Caki2 (cell line): ENCODE results near the gene ARHGAP40. TPM values are rescaled to one million over a fixed set of nuclear protein-coding genes. Genes with fewer than 3 reads are reported as not detected.
A peak's percentile ranks its signal among the peaks of the same experiment; 100 is the strongest.
"Not testable (repeated sequence)": the region's sequence is repeated elsewhere in the genome, so short reads cannot be mapped to it uniquely, and the experiment has no call there.

Experiments used
- DNase-seq: peaks from one replicate; pipeline ENCODE4 v3.0.0-alpha.2; 2015; ENCODE audit warnings: low read depth
- in situ Hi-C: cut with HindIII; loops from 2 replicates; pipeline ENCODE4 v1.10.0; 2016; ENCODE audit warnings: low sequenced_read_pairs, low pct_unique_long_range_greater_than_20kb, mixed read lengths
- total RNA-seq: library from RNA; depleted of rRNA; stranded (reverse); fragments of >200 nt; shearing (Covaris generic); gene quantifications from 2 replicates; pipeline ENCODE4 v1.2.3, GENCODE V29; 2014; ENCODE audit warnings: low replicate concordance

ARHGAP40 gene
- total RNA-seq, 1 experiment from 2014 or later = 3.2 TPM

DNA sequence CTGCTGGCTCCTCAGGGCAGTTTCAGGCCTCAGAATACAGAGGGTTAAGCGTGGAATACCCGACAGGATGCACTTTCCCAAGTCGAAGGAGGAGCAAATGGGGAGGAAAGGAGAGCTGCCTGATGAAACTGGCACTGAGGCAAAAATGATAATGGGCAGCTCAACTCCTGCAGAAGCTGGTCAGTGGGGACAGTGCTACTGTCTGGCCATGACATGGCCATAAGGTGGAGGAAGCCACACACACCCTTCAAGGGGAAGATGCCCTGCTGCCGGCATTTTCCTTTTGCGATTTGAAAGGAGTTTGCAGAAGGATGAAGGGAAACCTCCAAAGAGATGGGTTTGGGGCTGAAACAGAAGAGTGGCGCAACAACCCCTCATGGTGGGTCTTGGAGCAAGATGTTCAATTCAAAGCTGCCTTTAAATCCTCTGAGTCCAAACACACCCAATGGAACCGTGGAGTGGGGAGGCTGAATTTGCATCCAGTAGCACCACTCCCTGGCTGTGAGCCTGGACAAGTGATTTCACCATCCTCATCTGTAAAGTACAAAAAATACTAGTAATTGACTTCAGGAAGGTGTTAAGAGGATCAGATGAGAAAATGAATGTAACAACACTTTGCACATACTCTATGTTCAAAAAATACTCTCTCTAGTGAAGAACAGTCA is 17.4 kb upstream of the ARHGAP40 start:
- no peak for DNase-seq
- in situ Hi-C loops = no loop called here

DNA sequence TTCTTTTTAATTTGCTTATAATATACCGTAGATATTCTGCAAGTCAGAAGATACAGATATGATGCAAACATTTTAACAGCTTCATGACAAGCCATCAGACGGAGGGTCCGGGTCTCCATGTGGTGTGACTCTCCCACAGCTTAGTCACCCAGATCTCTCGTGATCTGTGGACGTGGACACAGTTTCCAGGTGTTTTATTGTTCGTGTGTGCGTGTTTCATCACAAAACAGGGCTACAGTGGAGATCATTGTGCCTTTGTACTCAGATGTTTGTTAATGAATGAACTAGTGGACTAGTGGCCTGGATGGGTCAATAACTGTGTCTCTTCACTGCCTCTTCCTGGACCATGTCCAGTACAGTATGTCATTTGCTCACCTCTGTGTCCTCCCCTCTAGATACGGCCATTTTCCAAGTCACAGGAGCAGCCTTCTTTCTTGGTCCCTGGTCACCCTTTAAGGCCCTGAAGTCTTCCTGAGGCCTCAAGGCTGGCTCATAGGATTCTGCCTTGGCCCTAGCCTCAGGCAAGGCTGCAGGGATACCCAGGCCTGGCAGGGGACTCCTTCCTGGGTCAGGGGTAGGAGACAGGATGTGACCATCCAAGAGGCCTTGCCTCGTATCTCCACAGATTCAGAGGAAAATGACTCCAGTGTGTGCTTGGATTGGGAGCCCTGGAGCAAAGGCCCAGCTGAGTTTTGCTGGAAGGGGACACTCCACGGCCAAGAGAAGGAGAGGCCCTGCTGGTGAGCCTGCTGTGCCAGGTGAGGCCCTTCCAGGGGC is 16.0 kb upstream of the ARHGAP40 start:
- in situ Hi-C loops = no loop called here
- no peak for DNase-seq

DNA sequence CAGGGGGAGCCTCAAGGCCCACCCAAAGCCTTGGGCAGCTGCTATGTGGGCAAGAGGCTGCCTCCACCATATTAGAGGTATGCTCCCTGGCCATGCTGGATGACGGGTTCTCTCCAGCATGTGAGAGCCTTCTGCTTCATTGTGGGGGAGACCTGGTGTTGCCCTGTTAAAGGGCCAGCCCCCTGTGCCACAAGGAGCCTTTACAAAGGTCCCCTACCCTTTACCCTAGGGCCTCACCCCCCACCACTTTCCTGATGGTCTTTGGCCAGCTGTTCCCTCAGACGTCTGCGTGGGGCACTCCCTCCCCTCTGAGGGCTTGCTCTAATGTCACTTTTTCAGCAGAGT is 15.5 kb upstream of the ARHGAP40 start:
- DNase-seq = no peak
- in situ Hi-C loops = no loop called here

DNA sequence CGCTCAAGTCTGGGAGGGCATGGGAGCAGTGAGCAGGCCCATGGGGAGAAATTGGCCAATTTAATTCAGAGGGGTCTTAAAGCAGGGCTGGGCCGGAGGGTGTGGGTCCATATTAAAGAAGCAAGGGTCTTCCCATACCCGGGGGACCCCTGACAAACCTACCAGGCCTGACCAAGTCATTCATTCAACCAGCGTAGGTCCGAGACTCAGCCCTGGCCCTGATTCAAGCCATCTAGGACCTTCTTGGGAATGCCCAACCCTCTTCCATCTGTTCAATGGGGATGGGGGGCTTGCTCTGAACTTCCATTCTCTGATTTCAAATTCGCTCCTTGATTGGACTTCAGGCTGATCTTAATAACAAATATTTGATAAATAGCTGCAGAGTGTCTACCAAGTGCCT is 13.3 kb upstream of the ARHGAP40 start:
- in situ Hi-C loops = no loop called here
- no peak for DNase-seq

GRCh38 chr20:38589351-38589750 is 12.3 kb upstream of the ARHGAP40 start:
- in situ Hi-C loops = no loop called here

DNA sequence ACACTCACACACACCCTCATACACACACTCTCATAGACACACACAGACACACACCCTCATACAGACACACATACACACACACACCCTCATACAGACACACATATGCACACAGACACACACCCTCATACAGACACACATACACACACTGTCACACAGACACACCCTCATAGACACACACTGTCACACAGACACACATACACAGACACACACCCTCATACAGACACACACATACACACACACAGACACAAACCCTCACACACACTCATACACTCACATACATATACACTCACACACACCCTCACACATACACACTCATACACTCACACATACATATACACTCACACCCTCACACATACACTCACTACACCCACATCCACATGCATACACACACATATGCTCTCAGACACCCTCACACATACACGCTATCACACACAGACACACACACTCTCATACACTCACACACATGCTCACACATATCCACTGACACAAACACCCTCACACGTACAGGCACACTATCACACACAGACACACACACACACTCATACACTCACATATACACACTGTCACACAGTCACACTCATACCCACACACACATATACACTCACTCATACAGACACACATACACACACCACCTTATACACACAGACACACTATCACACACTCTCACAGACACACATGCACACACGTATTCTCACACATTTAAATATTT is 11.5 kb upstream of the ARHGAP40 start:
- no peak for DNase-seq
- in situ Hi-C loops = no loop called here

More at GRCh38 chr20:38589351-38589750, 12.3 kb upstream of the ARHGAP40 start:
- no peak for DNase-seq

- in situ Hi-C loops = no loop called here
- peak; percentile 48 for DNase-seq
Observed at GRCh38 chr20:38590676-38591473, 10.7 kb upstream of the ARHGAP40 start.

- DNase-seq = no peak
- in situ Hi-C loops = no loop called here
Observed at GRCh38 chr20:38591474-38592410, 9.9 kb upstream of the ARHGAP40 start.

DNA sequence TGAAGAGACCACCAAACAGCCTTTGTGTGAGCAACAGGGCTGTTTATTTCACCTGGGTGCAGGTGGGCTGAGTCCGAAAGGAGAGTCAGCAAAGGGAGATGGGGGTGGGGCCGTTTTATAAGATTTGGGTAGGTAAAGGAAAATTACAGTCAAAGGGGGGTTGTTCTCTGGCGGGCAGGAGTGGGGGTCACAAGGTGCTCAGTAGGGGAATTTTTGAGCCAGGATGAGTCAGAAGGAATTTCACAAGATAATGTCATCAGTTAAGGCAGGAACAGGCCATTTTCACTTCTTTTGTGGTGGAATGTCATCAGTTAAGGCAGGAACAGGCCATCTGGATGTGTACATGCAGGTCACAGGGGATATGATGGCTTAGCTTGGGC is 9.2 kb upstream of the ARHGAP40 start:
- in situ Hi-C loops = not testable (repeated sequence)
- peak; percentile 43 for DNase-seq

GRCh38 chr20:38594281-38594680 is 7.3 kb upstream of the ARHGAP40 start:
- DNase-seq, in situ Hi-C loops: not testable (repeated sequence)

- DNase-seq, in situ Hi-C loops: not testable (repeated sequence)
Observed at GRCh38 chr20:38595886-38596285, 5.7 kb upstream of the ARHGAP40 start.

GRCh38 chr20:38599410-38599882 is 2.2 kb upstream of the ARHGAP40 start:
- peak; percentile 43 for DNase-seq
- in situ Hi-C loops = no loop called here

DNA sequence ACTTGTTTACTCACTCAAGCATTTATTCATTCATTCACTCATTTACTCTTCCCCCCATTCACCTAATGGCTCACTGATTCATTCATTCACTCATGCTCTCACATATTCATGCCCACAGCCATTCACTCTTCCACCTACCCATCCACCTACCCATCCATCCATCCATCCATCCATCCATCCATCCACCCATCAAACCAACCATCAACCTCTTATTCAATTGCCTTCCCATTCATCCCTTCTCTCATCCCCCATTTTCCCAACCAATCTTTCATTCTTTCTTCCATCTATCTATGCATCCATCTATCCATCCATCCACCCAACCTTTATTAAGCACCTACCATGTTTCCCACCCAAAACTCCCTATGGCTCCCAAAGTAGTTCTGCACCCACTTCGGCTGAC is 1.6 kb upstream of the ARHGAP40 start:
- in situ Hi-C loops = no loop called here
- DNase-seq = no peak

DNA sequence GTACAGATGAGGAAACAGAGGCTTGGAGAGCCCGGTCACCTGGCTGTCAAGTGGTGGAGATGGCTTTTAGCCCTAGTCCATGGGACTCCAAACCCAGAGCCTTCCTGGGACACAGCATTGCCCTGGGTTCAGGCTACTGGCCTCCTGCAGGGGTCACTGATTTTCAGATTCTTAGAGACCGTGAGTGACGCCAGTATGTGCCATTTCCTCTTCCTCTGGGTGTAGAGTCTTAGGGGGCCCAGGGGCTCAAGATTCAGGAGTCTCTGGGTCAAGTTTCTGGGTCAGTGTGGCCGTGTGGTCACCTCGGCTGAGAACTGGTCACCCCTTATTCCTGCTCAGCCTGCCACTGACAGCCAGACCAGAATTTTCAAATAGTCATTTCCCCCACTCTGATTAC is 574 bp downstream of the ARHGAP40 start:
- in situ Hi-C loops = no loop called here
- no peak for DNase-seq

GRCh38 chr20:38603286-38603685 is 1.7 kb downstream of the ARHGAP40 start:
- in situ Hi-C loops = no loop called here
- no peak for DNase-seq

DNA sequence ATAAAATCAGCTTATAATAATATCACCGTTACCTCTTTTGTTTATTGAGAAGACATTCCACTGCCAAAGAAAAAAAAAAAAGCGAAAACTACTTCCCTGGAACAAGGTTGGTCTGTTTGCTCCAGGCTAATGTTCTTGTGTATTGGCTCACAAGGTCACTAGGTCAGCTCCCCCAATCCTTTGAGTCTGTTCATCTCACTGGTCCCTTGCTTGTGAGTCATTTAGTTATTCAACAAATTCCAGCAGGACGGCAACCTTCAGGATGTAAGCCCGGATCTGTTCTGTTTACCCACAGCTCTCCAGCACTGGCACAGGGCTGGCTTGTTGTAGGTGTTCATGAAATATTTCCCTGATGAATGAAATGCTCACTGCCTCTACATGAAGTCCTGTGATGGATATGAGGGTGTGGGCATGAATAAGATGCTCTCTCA is 3.3 kb downstream of the ARHGAP40 start:
- in situ Hi-C loops = no loop called here
- DNase-seq = peak; percentile 86

GRCh38 chr20:38607351-38607750 is 5.7 kb downstream of the ARHGAP40 start:
- no peak for DNase-seq
- in situ Hi-C loops = no loop called here
